ENCODE results near the gene COPG1. TPM values are rescaled to one million over a fixed set of nuclear protein-coding genes. Genes with fewer than 3 reads are reported as not detected.

Gene COPG1
- total and polyA plus RNA-seq, 2 of the 13 experiments (the other 11 are each of a cell fraction or from before 2014, with no cell fraction given), result 98.6 to 166 TPM

GRCh38 chr3:129257609-129258008 is 8.2 kb downstream of the COPG1 start:
- H4K20me1 ChIP-seq (ENCODE audit: insufficient read depth, low read length), result peaks cover 3% of the 10 kb centered on the region; the same call in 1 of the 2 replicates
- CTCF ChIA-PET (ENCODE audit: low intra/inter-chr PET ratio, low total read pairs), result no interaction called here
- in situ Hi-C loops (cut with HindIII; ENCODE audit: extremely low pct_ligation_motif_present, low pct_unique_long_range_greater_than_20kb) (no loop called here), intact Hi-C loops (cut with micrococcal nuclease; ENCODE audit: unreplicated experiment) (no loop called here)
- no peaks in the 10 kb centered on the region for H3K27me3 ChIP-seq (ENCODE audit: control insufficient read depth in 1 of 2, insufficient read depth in 2 of 2, low read length in 2 of 2)
- H3K4me3 ChIP-seq (replicated peaks in 1 of 3; ENCODE audit: insufficient read depth in 1 of 3, low read depth in 2 of 3, low read length in 3 of 3), result no peak overlapping the region
- peaks cover 56 to 89% of the 10 kb centered on the region in 2 experiments for H3K36me3 ChIP-seq (replicated peaks in 1 of 2; ENCODE audit: control insufficient read depth in 1 of 2, insufficient read depth in 2 of 2, low read length in 2 of 2)
- no peaks in the 10 kb centered on the region for H3K79me2 ChIP-seq (ENCODE audit: insufficient read depth, low read length)
- WGBS (ENCODE audit: low lambda C conversion rate), result 98% methylated on average over 10 of the region's 11 CpGs
- TF ChIP-seq HMGA1 (CRISPR knock-in tag; conservative IDR thresholded peaks at IDR 0.05), result no peak
- TF ChIP-seq CEBPG (CRISPR knock-in tag; IDR thresholded peaks at IDR 0.05), result peak; percentile 30; the same call in 1 of the 2 replicates
- TF ChIP-seq ZNF772 (CRISPR knock-in tag; IDR thresholded peaks at IDR 0.05), result no peak
- TF ChIP-seq ZNF20 (CRISPR knock-in tag; IDR thresholded peaks at IDR 0.05), result no peak
- TF ChIP-seq CEBPB (IDR thresholded peaks at IDR 0.05; ENCODE audit: borderline replicate concordance, low read depth, low read length), result peak; percentile 66; the same call in 1 of the 2 replicates
- DNase-seq (ENCODE audit: low spot score), result no peak
- no peak overlapping the region for H2AFZ ChIP-seq (ENCODE audit: low read length)
- H3K9ac ChIP-seq (ENCODE audit: insufficient read depth, low read depth, low read length), result no peak overlapping the region
- no peak for ATAC-seq
- H3K9me3 ChIP-seq (ENCODE audit: low read length), result no peaks in the 10 kb centered on the region
- no peak overlapping the region for H3K4me2 ChIP-seq (ENCODE audit: low read depth, low read length)
- POLR2A ChIA-PET, result interaction anchor here (1.0 kb wide), 1 partner anchor 8 kb away, joined by 3 read pairs; the partner anchor contains the start of gene COPG1
- BruUV-seq (replicated peaks), result no TSS peak
- no peak overlapping the region for H3K27ac ChIP-seq (ENCODE audit: extremely low read length, insufficient read depth, low read length)
- FAIRE-seq, result no peak
- H3K4me1 ChIP-seq (ENCODE audit: insufficient read depth, low read length), result peaks cover 7% of the 10 kb centered on the region; the same call in 1 of the 2 replicates

DNA sequence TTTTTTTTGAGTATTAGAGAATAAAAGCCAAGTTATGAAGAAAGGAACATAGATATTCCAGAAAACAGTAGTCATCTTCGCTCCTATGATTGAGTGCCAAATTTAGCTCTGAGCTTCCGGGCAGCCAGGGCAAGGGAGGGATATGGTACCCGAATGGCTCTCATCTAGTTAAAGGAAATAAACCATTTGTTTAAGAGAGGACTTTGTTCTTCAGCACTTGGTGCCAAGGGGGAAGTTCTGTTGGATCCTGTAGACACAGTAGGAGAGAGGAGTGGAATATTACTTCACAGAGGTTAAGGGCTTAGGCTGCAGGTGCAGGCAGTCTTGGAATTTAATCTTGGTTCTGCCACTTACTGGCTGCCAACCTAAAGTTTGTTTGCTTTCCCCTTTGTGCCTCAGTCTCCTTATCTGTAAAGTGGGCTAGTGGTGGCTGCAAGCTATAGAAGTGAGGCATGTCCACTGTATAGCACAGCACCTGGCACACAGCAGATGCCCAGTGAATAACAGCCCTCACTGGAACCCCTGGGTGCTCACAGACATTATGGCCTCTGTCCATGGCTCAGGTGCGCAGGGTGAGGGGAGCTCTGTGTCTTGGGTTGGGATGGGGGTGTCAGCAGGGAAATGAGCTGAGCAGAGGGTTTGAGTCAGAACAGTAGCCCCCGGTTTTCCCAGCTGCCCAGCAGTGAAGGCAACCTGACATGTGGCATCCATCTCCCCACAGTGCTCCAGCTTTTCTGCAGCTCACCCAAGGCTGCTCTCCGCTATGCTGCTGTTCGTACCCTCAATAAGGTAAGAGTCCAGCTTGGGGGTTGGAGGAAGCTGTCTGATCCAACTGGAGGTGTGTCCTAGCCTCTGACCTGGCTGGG is 10.4 kb downstream of the COPG1 start:
- ATAC-seq, result no peak
- intact Hi-C loops (cut with micrococcal nuclease; ENCODE audit: unreplicated experiment), result no loop called here
- DNase-seq (ENCODE audit: low spot score), result no peak
- H3K4me1 ChIP-seq (ENCODE audit: insufficient read depth, low read length), result no peaks in the 10 kb centered on the region
- 97% methylated on average over 4 of the region's 7 CpGs for WGBS (ENCODE audit: low lambda C conversion rate)
- no peak overlapping the region for H3K4me3 ChIP-seq (replicated peaks in 1 of 3; ENCODE audit: insufficient read depth in 1 of 3, low read depth in 2 of 3, low read length in 3 of 3)
- no peak for TF ChIP-seq ZNF883 (CRISPR knock-in tag; IDR thresholded peaks at IDR 0.05; ENCODE audit: not compliant biosample characterization)
- peak; percentile 64; the same call in 1 of the 2 replicates for TF ChIP-seq RBFOX2 (IDR thresholded peaks at IDR 0.05; ENCODE audit: low read depth, low read length)
- TF ChIP-seq POLR2A (IDR thresholded peaks at IDR 0.05; ENCODE audit: insufficient read depth in 1 of 2, low read depth in 2 of 2, low read length in 2 of 2), result 0 out of 4 replicates have a peak, but pooled peaks have one; percentile 14 to 39
- peak; percentile 23 for TF ChIP-seq AGO2 (optimal IDR thresholded peaks at IDR 0.05; ENCODE audit: low read depth, low read length)
- TF ChIP-seq ZNF629 (CRISPR knock-in tag; conservative IDR thresholded peaks at IDR 0.05), result peak; percentile 84
- TF ChIP-seq NFKBIZ (CRISPR knock-in tag; IDR thresholded peaks at IDR 0.05), result no peak
- no peak overlapping the region for H3K4me2 ChIP-seq (ENCODE audit: low read depth, low read length)
- H3K36me3 ChIP-seq (replicated peaks in 1 of 2; ENCODE audit: control insufficient read depth in 1 of 2, insufficient read depth in 2 of 2, low read length in 2 of 2), result peaks cover 47 to 89% of the 10 kb centered on the region in 2 experiments
- TSS peak; percentile 31 for BruUV-seq (replicated peaks)
- peaks cover 3% of the 10 kb centered on the region; the same call in 1 of the 2 replicates for H4K20me1 ChIP-seq (ENCODE audit: insufficient read depth, low read length)
- POLR2A ChIA-PET, result interaction anchor here (1.7 to 1.9 kb wide), 2 partner anchors 11 kb away, joined by 3 to 7 read pairs; partner anchors contain the start of gene COPG1
- no peaks in the 10 kb centered on the region for H3K27me3 ChIP-seq (ENCODE audit: control insufficient read depth in 1 of 2, insufficient read depth in 2 of 2, low read length in 2 of 2)
- CTCF ChIA-PET (ENCODE audit: low intra/inter-chr PET ratio, low total read pairs), result no interaction called here
- H3K9me3 ChIP-seq (ENCODE audit: low read length), result no peaks in the 10 kb centered on the region
- FAIRE-seq, result no peak
- H3K27ac ChIP-seq (ENCODE audit: extremely low read length, insufficient read depth, low read length), result no peak overlapping the region
- in situ Hi-C loops (cut with HindIII; ENCODE audit: extremely low pct_ligation_motif_present, low pct_unique_long_range_greater_than_20kb), result no loop called here
- no peak overlapping the region for H2AFZ ChIP-seq (ENCODE audit: low read length)
- H3K9ac ChIP-seq (ENCODE audit: insufficient read depth, low read depth, low read length), result no peak overlapping the region
- H3K79me2 ChIP-seq (ENCODE audit: insufficient read depth, low read length), result no peaks in the 10 kb centered on the region
